CD4-positive, alpha-beta T cell treated with Interleukin-2 at 100 ng/mL for 4 hours (primary cell): ENCODE results near the gene ARHGAP20.
"Not testable (repeated sequence)": the region's sequence is repeated elsewhere in the genome, so short reads cannot be mapped to it uniquely, and the experiment has no call there.

ENCODE experiments used
- DNase-seq: peaks from one replicate; pipeline ENCODE4 v3.0.0-alpha.2; 2020; ENCODE audit warnings: low spot score

ARHGAP20 gene

GRCh38 chr11:110715541-110715940 lies 3.3 kb upstream of the ARHGAP20 start:
- DNase-seq = no peak

GRCh38 chr11:110713449-110713776 lies 1.2 kb upstream of the ARHGAP20 start:
- no peak for DNase-seq

- no peak for DNase-seq
These were observed 617 bp upstream of the ARHGAP20 start for GRCh38 chr11:110712659-110713448.

- DNase-seq = no peak
These were observed 825 bp downstream of the ARHGAP20 start for GRCh38 chr11:110711448-110711775.

- no peak for DNase-seq
These were observed 1.4 kb downstream of the ARHGAP20 start for GRCh38 chr11:110710628-110711381.

GRCh38 chr11:110704210-110704864 lies 7.9 kb downstream of the ARHGAP20 start:
- no peak for DNase-seq

- DNase-seq = no peak
These were observed 20.3 kb downstream of the ARHGAP20 start for GRCh38 chr11:110691926-110692325.

- no peak for DNase-seq
These were observed 22.9 kb downstream of the ARHGAP20 start for GRCh38 chr11:110689306-110689705.

- DNase-seq = no peak
These were observed 32.8 kb downstream of the ARHGAP20 start for GRCh38 chr11:110679323-110679975.

GRCh38 chr11:110675548-110675947 lies 36.7 kb downstream of the ARHGAP20 start:
- DNase-seq = no peak

GRCh38 chr11:110665689-110666465 lies 46.4 kb downstream of the ARHGAP20 start:
- no peak for DNase-seq

- no peak for DNase-seq
These were observed 56.3 kb downstream of the ARHGAP20 start for GRCh38 chr11:110655967-110656366.

- DNase-seq = no peak
These were observed 57.8 kb downstream of the ARHGAP20 start for GRCh38 chr11:110654456-110654855.

GRCh38 chr11:110645253-110645652 lies 67.0 kb downstream of the ARHGAP20 start:
- no peak for DNase-seq

- no peak for DNase-seq
These were observed 77.9 kb downstream of the ARHGAP20 start for GRCh38 chr11:110634370-110634769.

- no peak for DNase-seq
These were observed 80.7 kb downstream of the ARHGAP20 start for GRCh38 chr11:110631551-110631950.

- no peak for DNase-seq
These were observed 82.6 kb downstream of the ARHGAP20 start for GRCh38 chr11:110629594-110629993.

GRCh38 chr11:110621826-110622225 lies 90.4 kb downstream of the ARHGAP20 start:
- DNase-seq = no peak

- not testable (repeated sequence) for DNase-seq
These were observed 92.9 kb downstream of the ARHGAP20 start for GRCh38 chr11:110619366-110619765.

GRCh38 chr11:110614031-110614430 lies 98.2 kb downstream of the ARHGAP20 start:
- DNase-seq = no peak

GRCh38 chr11:110613197-110613918 lies 98.9 kb downstream of the ARHGAP20 start:
- DNase-seq = no peak
